Measurements from ENCODE around the gene UBN1. TPM values are rescaled to one million over a fixed set of nuclear protein-coding genes. Genes with fewer than 3 reads are reported as not detected.

UBN1 gene
- total and polyA plus RNA-seq, 2 of the 13 experiments (the other 11 are each of a cell fraction or from before 2014, with no cell fraction given): 10.6 to 23.5 TPM

GRCh38 chr16:4813251-4814003 lies 33.9 kb upstream of the UBN1 start:
- TF ChIP-seq HDAC1 (CRISPR knock-in tag; IDR thresholded peaks at IDR 0.05) (no peak), PHB2 (IDR thresholded peaks at IDR 0.05; ENCODE audit: partially characterized antibody) (no peak), ZNF550 (CRISPR knock-in tag; IDR thresholded peaks at IDR 0.05; ENCODE audit: borderline replicate concordance) (no peak)
- DNase-seq (ENCODE audit: low spot score): no peak
- H3K9me3 ChIP-seq (ENCODE audit: low read length): no peaks in the 10 kb centered on the region
- ChIA-PET CTCF (ENCODE audit: low intra/inter-chr PET ratio, low total read pairs) (no interaction called here), POLR2A (no interaction called here)
- 97% methylated on average over 13 of the region's 16 CpGs for WGBS (ENCODE audit: low lambda C conversion rate)
- no peak overlapping the region for H3K9ac ChIP-seq (ENCODE audit: insufficient read depth, low read depth, low read length)
- no peak overlapping the region for H3K27ac ChIP-seq (ENCODE audit: extremely low read length, insufficient read depth, low read length)
- no peak overlapping the region for H3K4me2 ChIP-seq (ENCODE audit: low read depth, low read length)
- intact Hi-C loops (cut with micrococcal nuclease; ENCODE audit: unreplicated experiment): no loop called here
- H3K4me1 ChIP-seq (ENCODE audit: insufficient read depth, low read length): peaks cover 13% of the 10 kb centered on the region
- H2AFZ ChIP-seq (ENCODE audit: low read length): no peak overlapping the region
- H3K79me2 ChIP-seq (ENCODE audit: insufficient read depth, low read length): no peaks in the 10 kb centered on the region
- BruUV-seq (replicated peaks): no TSS peak
- H3K27me3 ChIP-seq (ENCODE audit: control insufficient read depth in 1 of 2, insufficient read depth in 2 of 2, low read length in 2 of 2): no peaks in the 10 kb centered on the region
- peaks cover 24 to 65% of the 10 kb centered on the region in 2 experiments for H3K36me3 ChIP-seq (replicated peaks in 1 of 2; ENCODE audit: control insufficient read depth in 1 of 2, insufficient read depth in 2 of 2, low read length in 2 of 2)
- no peak for FAIRE-seq
- in situ Hi-C loops (cut with HindIII; ENCODE audit: extremely low pct_ligation_motif_present, low pct_unique_long_range_greater_than_20kb): no loop called here
- no peaks in the 10 kb centered on the region for H4K20me1 ChIP-seq (ENCODE audit: insufficient read depth, low read length)
- no peak overlapping the region for H3K4me3 ChIP-seq (replicated peaks in 1 of 3; ENCODE audit: insufficient read depth in 1 of 3, low read depth in 2 of 3, low read length in 3 of 3)
- ATAC-seq: no peak

DNA sequence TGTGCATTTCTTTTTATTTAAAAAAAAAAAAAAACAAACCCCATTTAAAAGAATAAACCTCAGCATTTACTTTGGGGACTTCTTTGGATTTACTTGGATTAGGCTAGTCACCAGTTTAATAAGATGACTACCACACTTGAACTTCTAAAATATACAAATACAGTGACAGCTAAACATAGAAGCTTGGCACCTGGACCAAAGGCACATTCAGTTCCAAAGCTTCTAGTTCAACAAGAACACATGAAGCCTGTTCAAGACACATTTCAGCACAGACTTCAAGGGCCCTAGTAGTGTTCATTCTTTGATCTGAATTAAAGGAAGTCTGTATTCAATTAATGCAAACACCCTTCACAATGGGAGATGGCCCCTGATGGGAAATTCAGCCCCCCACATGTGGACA lies 33.2 kb upstream of the UBN1 start:
- ATAC-seq (no peak), DNase-seq (ENCODE audit: low spot score) (no peak), FAIRE-seq (no peak)
- intact Hi-C loops (cut with micrococcal nuclease; ENCODE audit: unreplicated experiment): no loop called here
- in situ Hi-C loops (cut with HindIII; ENCODE audit: extremely low pct_ligation_motif_present, low pct_unique_long_range_greater_than_20kb): no loop called here
- Histone ChIP-seq H3K79me2 (ENCODE audit: insufficient read depth, low read length) (no peaks in the 10 kb centered on the region), H3K9ac (ENCODE audit: insufficient read depth, low read depth, low read length) (no peak overlapping the region), H3K4me2 (ENCODE audit: low read depth, low read length) (no peak overlapping the region), H4K20me1 (ENCODE audit: insufficient read depth, low read length) (no peaks in the 10 kb centered on the region), H3K9me3 (ENCODE audit: low read length) (no peaks in the 10 kb centered on the region), H3K27ac (ENCODE audit: extremely low read length, insufficient read depth, low read length) (no peak overlapping the region), H2AFZ (ENCODE audit: low read length) (no peak overlapping the region), H3K4me3 (replicated peaks in 1 of 3; ENCODE audit: insufficient read depth in 1 of 3, low read depth in 2 of 3, low read length in 3 of 3) (no peak overlapping the region), H3K36me3 (replicated peaks in 1 of 2; ENCODE audit: control insufficient read depth in 1 of 2, insufficient read depth in 2 of 2, low read length in 2 of 2) (peaks cover 23 to 60% of the 10 kb centered on the region in 2 experiments), H3K27me3 (ENCODE audit: control insufficient read depth in 1 of 2, insufficient read depth in 2 of 2, low read length in 2 of 2) (no peaks in the 10 kb centered on the region), H3K4me1 (ENCODE audit: insufficient read depth, low read length) (peaks cover 17% of the 10 kb centered on the region)
- TF ChIP-seq, protein P1, sequence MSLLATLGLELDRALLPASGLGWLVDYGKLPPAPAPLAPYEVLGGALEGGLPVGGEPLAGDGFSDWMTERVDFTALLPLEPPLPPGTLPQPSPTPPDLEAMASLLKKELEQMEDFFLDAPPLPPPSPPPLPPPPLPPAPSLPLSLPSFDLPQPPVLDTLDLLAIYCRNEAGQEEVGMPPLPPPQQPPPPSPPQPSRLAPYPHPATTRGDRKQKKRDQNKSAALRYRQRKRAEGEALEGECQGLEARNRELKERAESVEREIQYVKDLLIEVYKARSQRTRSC (CRISPR knock-in tag; IDR thresholded peaks at IDR 0.05; ENCODE audit: low read depth): no peak
- TF ChIP-seq PHF5A (CRISPR knock-in tag; IDR thresholded peaks at IDR 0.05; ENCODE audit: low read depth, unreplicated experiment) (no peak), PCBP2 (optimal IDR thresholded peaks at IDR 0.05; ENCODE audit: low read depth, low read length, poor library complexity, severe bottlenecking) (no peak), ZNF607 (CRISPR knock-in tag; IDR thresholded peaks at IDR 0.05; ENCODE audit: borderline replicate concordance) (no peak), SIN3A (IDR thresholded peaks at IDR 0.05; ENCODE audit: borderline replicate concordance, low read depth, low read length) (no peak), CENPT (CRISPR knock-in tag; IDR thresholded peaks at IDR 0.05; ENCODE audit: low read depth) (no peak)
- ChIA-PET POLR2A (no interaction called here), CTCF (ENCODE audit: low intra/inter-chr PET ratio, low total read pairs) (no interaction called here)
- no TSS peak for BruUV-seq (replicated peaks)

Data from HepG2 (cell line).